Measurements from ENCODE around the gene FAM118B.

DNA sequence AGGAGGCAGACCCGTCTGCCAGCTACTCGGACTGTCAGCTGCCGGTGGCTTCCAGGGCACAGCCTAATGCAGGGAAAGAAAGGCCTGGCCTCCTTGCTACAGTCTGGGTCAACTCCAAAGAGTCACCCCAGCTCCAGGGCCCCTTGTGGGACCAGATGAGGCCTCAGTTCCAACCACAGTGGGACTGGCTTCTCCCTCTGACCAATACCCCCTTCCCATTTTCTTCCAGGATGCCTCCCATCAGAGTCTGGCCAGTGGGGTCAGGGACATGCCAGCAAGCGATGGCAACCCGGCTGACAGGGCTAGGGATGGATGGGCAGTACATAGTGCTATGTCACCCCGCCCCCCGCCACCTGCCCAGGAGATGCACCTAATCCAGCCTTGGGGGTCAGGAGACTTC, 36.8 kb upstream of the FAM118B start:
- TF ChIP-seq, protein P1, sequence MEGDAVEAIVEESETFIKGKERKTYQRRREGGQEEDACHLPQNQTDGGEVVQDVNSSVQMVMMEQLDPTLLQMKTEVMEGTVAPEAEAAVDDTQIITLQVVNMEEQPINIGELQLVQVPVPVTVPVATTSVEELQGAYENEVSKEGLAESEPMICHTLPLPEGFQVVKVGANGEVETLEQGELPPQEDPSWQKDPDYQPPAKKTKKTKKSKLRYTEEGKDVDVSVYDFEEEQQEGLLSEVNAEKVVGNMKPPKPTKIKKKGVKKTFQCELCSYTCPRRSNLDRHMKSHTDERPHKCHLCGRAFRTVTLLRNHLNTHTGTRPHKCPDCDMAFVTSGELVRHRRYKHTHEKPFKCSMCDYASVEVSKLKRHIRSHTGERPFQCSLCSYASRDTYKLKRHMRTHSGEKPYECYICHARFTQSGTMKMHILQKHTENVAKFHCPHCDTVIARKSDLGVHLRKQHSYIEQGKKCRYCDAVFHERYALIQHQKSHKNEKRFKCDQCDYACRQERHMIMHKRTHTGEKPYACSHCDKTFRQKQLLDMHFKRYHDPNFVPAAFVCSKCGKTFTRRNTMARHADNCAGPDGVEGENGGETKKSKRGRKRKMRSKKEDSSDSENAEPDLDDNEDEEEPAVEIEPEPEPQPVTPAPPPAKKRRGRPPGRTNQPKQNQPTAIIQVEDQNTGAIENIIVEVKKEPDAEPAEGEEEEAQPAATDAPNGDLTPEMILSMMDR (IDR thresholded peaks at IDR 0.05): no peak
- TF ChIP-seq ZFX (IDR thresholded peaks at IDR 0.05; ENCODE audit: borderline replicate concordance): no peak

Measured in 22Rv1 (cell line).